GM12874 (cell line): ENCODE measurements around the gene FOXL1.

Source experiments
- CTCF ChIP-seq: IDR thresholded peaks from 2 replicates; pipeline ENCODE4 v1.5.1; 2011; ENCODE audit warnings: low read depth, mild to moderate bottlenecking, control low read depth, low read length, moderate library complexity; ENCODE audit not compliant: insufficient read depth

Gene FOXL1

GRCh38 chr16:86581458-86581857 is 3.1 kb downstream of the FOXL1 start:
- no peak for TF ChIP-seq CTCF

- no peak for TF ChIP-seq CTCF
Measured at GRCh38 chr16:86584071-86584685, 5.8 kb downstream of the FOXL1 start.

GRCh38 chr16:86584726-86585721 is 6.7 kb downstream of the FOXL1 start:
- no peak for TF ChIP-seq CTCF

GRCh38 chr16:86585821-86586611 is 7.7 kb downstream of the FOXL1 start:
- no peak for TF ChIP-seq CTCF

GRCh38 chr16:86587487-86587886 is 9.1 kb downstream of the FOXL1 start:
- TF ChIP-seq CTCF = no peak

GRCh38 chr16:86590501-86591144 is 12.3 kb downstream of the FOXL1 start:
- no peak for TF ChIP-seq CTCF
